DMS79 treated with DMSO at 0.1 percent for 48 hours (cell line): ENCODE measurements around the gene ZNF292.
"Not testable (repeated sequence)": the region's sequence is repeated elsewhere in the genome, so short reads cannot be mapped to it uniquely, and the experiment has no call there.

ENCODE experiments used
- DNase-seq: peaks from one replicate; lab custom pipeline; 2025; lab: John Stamatoyannopoulos, UW

The ZNF292 gene

GRCh38 chr6:87213364-87213763 is 58.0 kb downstream of the ZNF292 start:
- DNase-seq = no peak

DNA sequence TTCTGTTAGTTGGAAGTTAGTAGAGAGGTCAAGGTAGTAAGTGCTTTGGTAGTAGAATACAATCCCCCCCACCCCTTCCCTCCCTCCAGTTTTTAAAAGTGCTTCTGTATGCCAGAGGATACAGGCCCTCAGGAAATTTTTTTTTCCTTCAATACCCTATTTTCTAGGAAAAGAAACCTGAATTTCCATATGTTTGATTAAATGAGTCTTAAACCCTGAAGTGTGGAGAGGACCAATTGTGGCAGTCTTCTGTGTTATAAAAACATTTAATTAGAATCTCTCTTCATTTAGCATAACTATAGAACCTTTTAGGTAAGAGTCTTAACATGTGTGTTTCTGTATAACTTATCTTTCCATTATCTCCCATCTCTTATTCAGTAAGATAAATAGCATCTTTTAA is 59.5 kb downstream of the ZNF292 start:
- no peak for DNase-seq

GRCh38 chr6:87220997-87221396 is 65.6 kb downstream of the ZNF292 start:
- no peak for DNase-seq

GRCh38 chr6:87222676-87223075 is 67.3 kb downstream of the ZNF292 start:
- DNase-seq = no peak

- no peak for DNase-seq
Observed at GRCh38 chr6:87224971-87225370, 69.6 kb downstream of the ZNF292 start.

- DNase-seq = no peak
Observed at GRCh38 chr6:87225511-87225910, 70.1 kb downstream of the ZNF292 start.

GRCh38 chr6:87225937-87226336 is 70.6 kb downstream of the ZNF292 start:
- DNase-seq = no peak

- DNase-seq = no peak
Observed at GRCh38 chr6:87230801-87231200, 75.4 kb downstream of the ZNF292 start.

- no peak for DNase-seq
Observed at GRCh38 chr6:87237804-87238203, 82.4 kb downstream of the ZNF292 start.

DNA sequence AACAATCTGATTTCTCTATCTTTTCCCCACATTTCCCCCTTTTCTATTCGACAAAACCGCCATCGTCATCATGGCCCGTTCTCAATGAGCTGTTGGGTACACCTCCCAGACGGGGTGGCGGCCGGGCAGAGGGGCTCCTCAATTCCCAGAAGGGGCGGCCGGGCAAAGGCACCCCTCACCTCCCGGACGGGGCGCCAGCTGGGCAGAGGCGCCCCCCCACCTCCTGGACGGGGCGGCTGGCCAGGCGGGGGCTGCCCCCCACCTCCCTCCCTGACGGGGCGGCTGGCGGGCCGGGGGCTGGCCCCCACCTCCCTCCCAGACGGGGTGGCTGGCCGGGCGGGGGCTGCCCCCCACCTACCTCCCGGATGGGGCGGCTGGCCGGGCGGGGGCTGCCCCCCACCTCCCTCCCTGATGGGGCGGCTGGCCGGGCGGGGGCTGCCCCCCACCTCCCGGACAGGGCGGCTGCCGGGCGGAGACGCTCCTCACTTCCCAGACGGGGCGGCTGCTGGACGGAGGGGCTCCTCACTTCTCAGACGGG is 83.8 kb downstream of the ZNF292 start:
- DNase-seq = not testable (repeated sequence)

- no peak for DNase-seq
Observed at GRCh38 chr6:87241304-87241703, 85.9 kb downstream of the ZNF292 start.

DNA sequence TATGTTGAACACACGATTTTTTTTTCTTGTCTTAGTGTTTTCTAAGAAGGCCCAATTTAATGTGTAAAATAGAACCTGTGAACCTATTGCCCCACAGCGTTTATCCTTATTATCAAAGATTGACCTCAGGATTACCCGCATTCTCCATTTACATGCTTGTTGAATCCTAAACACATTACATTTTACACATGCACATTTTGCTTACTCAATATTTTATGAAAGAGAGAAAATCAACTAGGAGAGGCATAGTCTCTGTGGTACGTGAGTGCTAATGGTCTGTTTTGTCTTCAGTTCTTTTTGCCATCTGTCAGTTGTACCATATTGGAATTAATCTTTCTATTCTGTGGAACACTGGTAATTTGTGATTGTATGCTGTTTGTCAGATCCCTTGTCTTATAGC is 86.9 kb downstream of the ZNF292 start:
- no peak for DNase-seq

- no peak for DNase-seq
Observed at GRCh38 chr6:87243812-87244211, 88.4 kb downstream of the ZNF292 start.

- no peak for DNase-seq
Observed at GRCh38 chr6:87244380-87244779, 89.0 kb downstream of the ZNF292 start.

GRCh38 chr6:87250019-87250418 is 94.7 kb downstream of the ZNF292 start:
- DNase-seq = no peak

GRCh38 chr6:87251225-87251624 is 95.9 kb downstream of the ZNF292 start:
- no peak for DNase-seq

GRCh38 chr6:87251725-87252124 is 96.4 kb downstream of the ZNF292 start:
- DNase-seq = no peak

DNA sequence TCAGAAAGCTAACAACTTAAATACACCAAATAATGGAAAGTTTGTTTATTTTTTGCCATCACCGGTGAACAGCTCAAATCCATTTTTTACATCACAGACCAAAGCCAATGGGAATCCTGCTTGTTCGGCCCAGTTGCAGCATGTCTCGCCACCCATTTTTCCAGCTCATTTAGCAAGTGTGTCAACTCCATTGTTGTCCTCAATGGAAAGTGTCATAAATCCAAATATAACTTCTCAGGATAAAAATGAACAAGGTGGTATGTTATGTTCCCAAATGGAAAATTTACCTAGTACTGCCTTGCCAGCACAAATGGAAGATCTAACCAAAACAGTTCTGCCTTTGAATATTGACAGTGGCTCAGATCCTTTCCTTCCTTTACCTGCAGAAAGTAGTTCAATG is 101.7 kb downstream of the ZNF292 start:
- no peak for DNase-seq

DNA sequence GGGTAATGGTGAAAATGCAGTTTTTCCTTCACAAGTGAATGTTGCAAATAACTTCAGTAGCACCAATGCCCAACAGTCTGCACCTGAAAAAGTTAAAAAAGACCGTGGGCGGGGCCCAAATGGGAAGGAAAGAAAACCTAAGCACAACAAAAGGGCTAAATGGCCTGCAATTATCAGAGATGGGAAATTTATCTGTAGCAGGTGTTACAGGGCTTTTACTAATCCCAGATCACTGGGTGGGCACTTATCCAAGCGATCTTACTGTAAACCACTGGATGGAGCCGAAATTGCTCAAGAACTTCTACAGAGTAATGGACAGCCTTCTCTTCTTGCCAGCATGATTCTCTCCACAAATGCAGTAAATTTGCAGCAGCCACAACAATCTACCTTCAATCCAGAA is 102.2 kb downstream of the ZNF292 start:
- DNase-seq = no peak

GRCh38 chr6:87257975-87258374 is 102.6 kb downstream of the ZNF292 start:
- no peak for DNase-seq

- DNase-seq = no peak
Observed at GRCh38 chr6:87259791-87260190, 104.4 kb downstream of the ZNF292 start.

DNA sequence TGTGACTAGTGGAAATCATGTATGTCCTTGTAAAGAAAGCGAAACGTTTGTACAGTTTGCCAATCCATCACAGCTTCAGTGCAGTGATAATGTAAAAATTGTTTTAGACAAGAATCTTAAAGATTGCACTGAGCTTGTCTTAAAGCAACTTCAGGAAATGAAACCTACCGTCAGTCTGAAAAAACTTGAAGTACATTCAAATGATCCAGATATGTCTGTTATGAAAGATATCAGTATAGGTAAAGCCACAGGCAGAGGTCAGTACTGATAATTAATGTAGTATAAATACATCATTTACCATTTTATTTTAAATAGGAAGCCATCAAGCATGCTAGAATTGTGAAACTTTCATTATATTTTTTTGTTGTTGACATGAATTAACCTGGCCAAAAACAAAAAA is 106.2 kb downstream of the ZNF292 start:
- no peak for DNase-seq

GRCh38 chr6:87264481-87264880 is 109.1 kb downstream of the ZNF292 start:
- DNase-seq = no peak

DNA sequence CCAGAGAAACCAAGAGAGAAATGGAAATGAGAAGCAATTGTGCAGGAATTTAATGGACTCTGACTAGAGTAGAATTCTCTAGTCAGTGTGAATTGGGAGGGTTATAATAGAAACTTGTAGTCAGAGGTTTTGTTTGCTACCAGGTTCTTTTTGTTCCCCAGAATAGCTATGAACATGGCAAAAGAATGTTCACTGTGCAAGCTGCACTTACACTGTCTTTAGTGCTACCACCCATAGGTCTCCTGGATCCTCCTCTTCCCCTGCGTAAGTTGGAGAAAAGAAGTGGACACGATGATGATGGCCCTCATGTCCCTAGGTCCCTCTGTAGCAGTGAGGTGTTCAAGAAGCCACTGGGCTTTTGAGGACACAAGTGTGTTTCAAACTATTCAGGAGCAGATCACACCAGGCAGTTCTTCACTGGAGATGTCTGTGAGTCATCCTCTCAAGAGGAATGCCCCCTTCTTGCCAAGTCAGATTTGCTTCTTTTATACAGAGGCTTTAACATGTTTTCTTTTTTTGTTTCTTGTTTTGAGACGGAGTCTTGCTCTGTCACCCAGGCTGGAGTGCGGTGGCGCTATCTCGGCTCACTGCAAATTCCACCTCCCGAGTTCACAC is 119.4 kb downstream of the ZNF292 start:
- no peak for DNase-seq
